SKM-1 (cell line): ENCODE measurements around the gene SLC26A9.
"Not testable (repeated sequence)": the region's sequence is repeated elsewhere in the genome, so short reads cannot be mapped to it uniquely, and the experiment has no call there.

Experiments used
- DNase-seq: peaks from one replicate; lab custom pipeline; 2025; ENCODE audit not compliant: unreplicated experiment; lab: John Stamatoyannopoulos, UW

SLC26A9 gene

DNA sequence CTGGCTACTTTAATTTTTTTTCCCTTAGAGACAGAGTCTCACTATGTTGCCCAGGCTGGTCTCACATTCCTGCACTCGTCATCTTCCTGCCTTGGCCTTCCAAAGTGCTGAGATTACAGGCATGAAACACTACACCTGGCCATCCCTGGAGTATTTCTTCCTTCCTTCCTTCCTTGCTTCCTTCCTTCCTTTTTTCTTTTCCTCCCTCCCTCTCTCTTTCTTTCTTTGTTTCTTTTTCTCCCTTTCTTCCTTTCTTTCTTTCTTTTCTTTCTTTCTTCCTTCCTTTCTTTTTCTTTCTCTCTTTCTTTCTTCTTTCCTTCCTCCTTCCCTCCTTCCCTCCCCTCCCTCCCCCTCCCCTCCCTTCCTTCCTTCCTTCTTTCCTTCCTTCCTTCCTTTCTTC lies 46.9 kb downstream of the SLC26A9 start:
- DNase-seq = no peak

GRCh38 chr1:205894119-205894518 lies 49.1 kb downstream of the SLC26A9 start:
- DNase-seq = not testable (repeated sequence)

DNA sequence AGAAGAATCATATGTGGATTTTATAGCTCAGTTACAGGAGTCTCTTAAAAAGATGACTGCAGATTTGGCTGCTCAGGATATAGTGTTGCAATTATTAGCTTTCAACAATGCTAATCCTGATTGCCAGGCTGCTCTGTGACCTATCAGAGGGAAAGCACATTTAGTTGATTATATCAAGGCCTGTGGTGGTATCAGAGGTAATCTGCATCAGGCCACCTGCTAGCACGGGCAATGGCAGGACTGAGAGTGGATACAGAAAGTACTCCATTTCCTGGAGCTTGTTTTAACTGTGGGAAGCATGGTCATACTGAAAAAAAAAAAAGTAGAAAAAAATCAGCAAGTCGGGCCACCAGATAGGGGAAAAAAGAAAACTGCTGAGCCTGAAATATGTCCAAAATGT lies 51.1 kb downstream of the SLC26A9 start:
- DNase-seq = not testable (repeated sequence)

DNA sequence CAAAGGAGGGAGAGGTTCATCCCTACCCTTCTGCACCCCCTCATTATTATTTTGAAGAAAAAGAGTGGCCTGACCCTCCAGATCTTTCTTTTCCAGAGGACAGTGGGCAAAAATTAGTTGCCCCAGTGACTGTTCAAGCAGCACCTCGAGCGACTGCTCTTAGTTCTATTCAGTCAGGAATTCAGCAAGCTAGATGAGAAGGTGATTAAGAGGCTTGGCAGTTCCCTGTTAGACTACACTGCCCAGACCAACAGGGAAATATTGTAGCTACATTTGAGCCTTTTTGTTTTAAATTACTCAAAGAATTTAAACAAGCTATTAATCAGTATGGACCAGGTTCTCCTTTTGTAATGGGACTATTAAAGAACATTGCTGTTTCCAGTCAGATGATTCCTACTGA lies 51.8 kb downstream of the SLC26A9 start:
- not testable (repeated sequence) for DNase-seq

GRCh38 chr1:205890631-205891030 lies 52.6 kb downstream of the SLC26A9 start:
- DNase-seq = not testable (repeated sequence)

DNA sequence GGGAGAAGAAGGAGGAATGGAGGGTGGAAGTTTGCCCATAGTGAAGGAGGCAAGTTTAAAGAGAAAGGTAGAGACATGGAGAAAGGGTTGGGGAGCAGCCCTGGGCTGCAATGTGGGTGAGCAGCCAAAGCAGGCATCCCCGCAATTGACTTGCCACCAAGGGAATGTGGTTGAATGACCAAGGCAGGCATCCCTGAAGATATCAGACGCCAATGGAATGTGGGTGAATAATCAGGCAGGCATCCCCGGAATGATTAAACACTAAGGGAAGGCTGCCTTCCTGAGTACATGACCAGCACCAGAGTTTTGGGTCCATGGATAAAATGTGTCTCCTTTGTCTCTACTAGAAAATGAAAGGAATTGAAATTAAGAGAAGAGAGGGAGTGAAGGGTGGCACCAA lies 53.5 kb downstream of the SLC26A9 start:
- DNase-seq = not testable (repeated sequence)

GRCh38 chr1:205889006-205889405 lies 54.2 kb downstream of the SLC26A9 start:
- DNase-seq = not testable (repeated sequence)

DNA sequence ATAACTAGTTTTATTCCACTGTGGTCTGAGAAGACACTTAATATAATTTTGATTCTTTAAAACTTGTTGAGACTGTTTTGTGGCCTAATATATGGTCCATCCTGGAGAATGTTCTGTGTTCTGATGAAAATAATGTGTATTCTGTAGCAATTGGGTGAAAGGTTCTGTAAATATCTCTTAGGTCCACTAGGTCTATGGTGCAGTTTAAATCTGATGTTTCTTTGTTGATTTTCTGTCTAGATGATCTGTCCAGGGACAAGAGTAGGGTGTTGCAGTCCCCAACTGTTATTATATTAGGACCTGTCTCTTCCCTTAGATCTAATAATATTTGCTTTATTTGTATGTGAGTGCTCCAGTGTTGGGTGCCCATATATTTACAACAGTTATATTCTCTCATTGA lies 59.5 kb downstream of the SLC26A9 start:
- no peak for DNase-seq

- DNase-seq = no peak
Measured at GRCh38 chr1:205880923-205881322, 62.3 kb downstream of the SLC26A9 start.

DNA sequence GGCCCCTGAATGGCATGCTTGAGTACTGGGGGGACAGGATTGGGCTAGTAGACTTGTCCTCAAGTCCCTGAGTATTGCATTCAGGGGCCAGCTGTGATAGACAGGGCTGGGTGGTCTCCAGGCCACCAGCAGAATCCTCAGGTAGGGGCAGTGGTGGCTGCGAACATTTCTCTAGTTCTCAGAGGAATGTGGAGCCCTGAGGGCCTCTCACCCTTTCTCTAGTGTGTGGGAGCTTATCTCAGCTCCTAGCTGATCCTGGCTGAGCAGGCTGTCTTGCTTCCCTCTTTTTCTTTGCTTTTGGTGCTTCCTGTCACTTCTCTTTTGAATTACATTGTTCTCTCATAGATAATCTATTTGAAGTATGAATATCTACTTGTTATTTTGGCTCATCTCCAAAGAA lies 63.3 kb downstream of the SLC26A9 start:
- DNase-seq = no peak

- no peak for DNase-seq
Measured at GRCh38 chr1:205878026-205878425, 65.2 kb downstream of the SLC26A9 start.

GRCh38 chr1:205873148-205873547 lies 70.1 kb downstream of the SLC26A9 start:
- DNase-seq = not testable (repeated sequence)

- no peak for DNase-seq
Measured at GRCh38 chr1:205870236-205870635, 73.0 kb downstream of the SLC26A9 start.
